Chondrocyte (in vitro differentiated cells): Measurements from ENCODE around the gene MBD1. TPM values are rescaled to one million over a fixed set of nuclear protein-coding genes. Genes with fewer than 3 reads are reported as not detected.
"Not testable (repeated sequence)": the region's sequence is repeated elsewhere in the genome, so short reads cannot be mapped to it uniquely, and the experiment has no call there.

ENCODE experiments used
- DNase-seq: peaks from one replicate; pipeline ENCODE4 v3.0.0; 2021; ENCODE audit warnings: mixed read lengths, low spot score
- H3K27ac Mint-ChIP-seq: one replicate; pipeline ENCODE4 v1.8.0; 2021; ENCODE audit warnings: mild to moderate bottlenecking, moderate library complexity, mixed read lengths; ENCODE audit not compliant: unreplicated experiment
- H3K27me3 Mint-ChIP-seq: 2 replicates; pipeline ENCODE4 v1.8.0; 2021; ENCODE audit warnings: low read depth, mixed read lengths
- H3K36me3 Mint-ChIP-seq: 2 replicates; pipeline ENCODE4 v1.8.0; 2021; ENCODE audit warnings: low read depth, mixed read lengths
- H3K4me1 Mint-ChIP-seq: 2 replicates; pipeline ENCODE4 v1.8.0; 2021; ENCODE audit warnings: low read depth, mild to moderate bottlenecking, mixed read lengths
- H3K4me3 Mint-ChIP-seq: one replicate; pipeline ENCODE4 v1.8.0; 2021; ENCODE audit warnings: mild to moderate bottlenecking, moderate library complexity, mixed read lengths; ENCODE audit not compliant: unreplicated experiment
- H3K9me3 Mint-ChIP-seq: 2 replicates; pipeline ENCODE4 v1.8.0; 2021; ENCODE audit warnings: low read depth, mixed read lengths
- total RNA-seq: library from RNA; stranded (reverse); gene quantifications from 3 replicates; pipeline ENCODE4 v1.2.1, GENCODE V29; 2021
- TF ChIP-seq, protein P1 (sequence below): fragments of 200-600 bp; sonication (generic); IDR thresholded peaks from 2 replicates; pipeline ENCODE4 v1.5.0; 2021; ENCODE audit warnings: antibody characterized with exemption, mild to moderate bottlenecking, moderate library complexity

MBD1 gene
- total RNA-seq, 1 donor from 2014 or later = 62.0 TPM

DNA sequence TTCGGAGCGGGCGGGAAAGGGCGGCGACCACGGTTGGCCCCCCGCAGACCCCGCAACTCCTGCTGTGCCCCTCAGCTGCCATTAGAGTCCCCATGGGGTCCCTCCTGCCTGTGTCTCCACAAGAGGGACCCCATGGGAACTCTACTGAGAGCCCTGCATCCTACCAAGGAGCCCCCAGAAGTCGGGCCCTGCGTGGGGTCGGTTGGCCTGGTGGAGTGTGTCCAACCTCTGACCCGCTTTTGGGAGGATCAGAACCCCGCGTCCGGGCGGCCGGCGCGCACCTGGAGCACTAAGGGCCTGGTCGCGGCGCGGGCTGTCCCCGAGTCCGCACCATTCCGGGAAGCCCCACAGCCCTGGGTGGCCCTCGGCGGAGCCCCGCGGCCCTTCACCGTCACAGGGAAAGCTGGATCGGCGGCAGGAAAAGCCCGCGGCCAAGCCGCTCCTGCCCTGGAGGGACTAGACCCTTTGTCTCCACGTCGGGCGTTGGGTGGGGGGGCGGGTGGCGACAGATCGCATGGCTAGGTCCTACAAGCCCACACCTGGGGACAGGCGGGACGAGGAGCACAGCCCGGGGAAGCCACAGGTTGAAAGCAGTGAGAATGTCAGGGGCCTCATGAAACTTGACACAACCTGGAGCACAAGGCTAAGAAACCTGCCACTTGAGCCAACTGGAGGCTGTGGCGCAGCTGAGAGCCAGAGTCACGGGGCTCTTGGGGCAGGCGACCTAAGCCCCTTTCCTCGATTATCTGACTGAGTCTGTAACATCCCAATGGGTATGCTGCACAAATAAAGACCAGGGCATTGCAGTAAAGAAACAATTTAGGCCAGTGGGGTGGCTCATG, 17.3 kb upstream of the MBD1 start:
- Mint-ChIP-seq H3K4me3 (peak overlapping the region; percentile 74), H3K27me3 (peaks cover 48% of the 10 kb centered on the region)

DNA sequence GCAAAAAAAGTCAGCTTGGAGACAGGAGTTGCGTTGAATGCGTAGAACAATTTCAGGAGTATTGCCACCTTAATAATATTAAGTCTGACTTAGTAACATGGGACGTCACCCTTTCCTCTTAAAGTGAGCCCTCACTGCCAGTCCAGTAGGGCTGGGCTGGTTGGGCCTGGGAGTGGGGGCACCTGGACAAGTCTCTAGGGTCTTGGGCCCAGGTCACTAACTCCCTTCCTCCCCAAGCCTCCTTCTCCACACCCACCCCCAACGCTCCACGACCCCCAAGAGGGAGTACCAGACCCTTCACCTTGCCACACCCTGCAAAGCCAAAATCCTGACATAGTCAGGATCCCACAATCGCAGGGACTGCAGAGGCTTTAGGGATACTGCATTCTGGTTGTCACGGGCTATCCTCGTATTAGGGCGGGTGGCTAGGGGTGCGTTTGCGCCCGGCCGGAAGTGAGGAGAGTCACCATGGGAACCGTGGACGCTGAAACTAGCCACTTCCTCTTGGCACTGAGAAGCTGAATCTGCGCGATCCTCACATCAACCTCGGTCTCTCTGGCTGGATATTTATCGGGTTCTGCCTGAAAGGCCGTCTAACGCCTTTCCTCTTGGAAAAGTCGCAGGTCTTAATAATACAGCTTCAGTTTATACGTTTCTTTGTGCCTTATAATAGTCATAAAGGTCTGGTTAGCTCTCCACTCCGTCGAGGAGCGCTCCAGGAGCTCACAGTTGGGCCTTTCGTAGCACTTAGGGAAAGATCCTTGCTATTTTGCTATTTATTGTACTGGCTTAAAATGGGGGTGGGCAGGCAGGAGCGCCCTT, 16.5 kb upstream of the MBD1 start:
- Mint-ChIP-seq H3K4me1 (peaks cover 5% of the 10 kb centered on the region), H3K27ac (no peak overlapping the region), H3K9me3 (no peaks in the 10 kb centered on the region), H3K27me3 (peaks cover 41% of the 10 kb centered on the region), H3K4me3 (peak overlapping the region; percentile 74), H3K36me3 (no peaks in the 10 kb centered on the region)
- TF ChIP-seq, protein P1, sequence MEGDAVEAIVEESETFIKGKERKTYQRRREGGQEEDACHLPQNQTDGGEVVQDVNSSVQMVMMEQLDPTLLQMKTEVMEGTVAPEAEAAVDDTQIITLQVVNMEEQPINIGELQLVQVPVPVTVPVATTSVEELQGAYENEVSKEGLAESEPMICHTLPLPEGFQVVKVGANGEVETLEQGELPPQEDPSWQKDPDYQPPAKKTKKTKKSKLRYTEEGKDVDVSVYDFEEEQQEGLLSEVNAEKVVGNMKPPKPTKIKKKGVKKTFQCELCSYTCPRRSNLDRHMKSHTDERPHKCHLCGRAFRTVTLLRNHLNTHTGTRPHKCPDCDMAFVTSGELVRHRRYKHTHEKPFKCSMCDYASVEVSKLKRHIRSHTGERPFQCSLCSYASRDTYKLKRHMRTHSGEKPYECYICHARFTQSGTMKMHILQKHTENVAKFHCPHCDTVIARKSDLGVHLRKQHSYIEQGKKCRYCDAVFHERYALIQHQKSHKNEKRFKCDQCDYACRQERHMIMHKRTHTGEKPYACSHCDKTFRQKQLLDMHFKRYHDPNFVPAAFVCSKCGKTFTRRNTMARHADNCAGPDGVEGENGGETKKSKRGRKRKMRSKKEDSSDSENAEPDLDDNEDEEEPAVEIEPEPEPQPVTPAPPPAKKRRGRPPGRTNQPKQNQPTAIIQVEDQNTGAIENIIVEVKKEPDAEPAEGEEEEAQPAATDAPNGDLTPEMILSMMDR = no peak
- no peak for DNase-seq

More for the DNA sequence above, 17.3 kb upstream of the MBD1 start:
- Mint-ChIP-seq H3K9me3 (no peaks in the 10 kb centered on the region), H3K27ac (no peak overlapping the region), H3K36me3 (no peaks in the 10 kb centered on the region), H3K4me1 (peaks cover 5% of the 10 kb centered on the region)
- peak; percentile 81 for DNase-seq
- TF ChIP-seq, protein P1 = no peak

DNA sequence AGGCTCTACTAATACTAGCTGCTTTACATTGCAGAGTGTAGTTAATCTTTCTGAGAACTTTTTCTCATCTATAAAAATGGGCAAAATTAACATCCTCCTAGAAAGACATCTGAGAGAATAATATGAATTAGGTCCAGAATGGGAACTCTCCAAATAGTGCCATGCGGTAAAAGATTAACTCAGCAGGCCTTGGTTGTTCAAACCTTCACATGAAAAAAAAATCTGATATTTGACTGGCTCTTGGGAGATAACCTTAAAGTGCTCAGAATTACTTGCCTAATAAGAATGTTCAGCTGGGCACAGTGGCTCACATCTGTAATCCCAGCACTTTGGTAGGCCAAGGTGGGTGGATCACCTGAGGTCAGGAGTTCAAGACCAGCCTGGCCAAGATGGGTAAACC, 11.7 kb upstream of the MBD1 start:
- peaks cover 3% of the 10 kb centered on the region for H3K4me1 Mint-ChIP-seq
- H3K36me3 Mint-ChIP-seq = no peaks in the 10 kb centered on the region
- TF ChIP-seq, protein P1 = no peak
- no peak overlapping the region for H3K27ac Mint-ChIP-seq
- DNase-seq = no peak
- H3K9me3 Mint-ChIP-seq = no peaks in the 10 kb centered on the region
- peaks cover 31% of the 10 kb centered on the region for H3K27me3 Mint-ChIP-seq
- no peak overlapping the region for H3K4me3 Mint-ChIP-seq

DNA sequence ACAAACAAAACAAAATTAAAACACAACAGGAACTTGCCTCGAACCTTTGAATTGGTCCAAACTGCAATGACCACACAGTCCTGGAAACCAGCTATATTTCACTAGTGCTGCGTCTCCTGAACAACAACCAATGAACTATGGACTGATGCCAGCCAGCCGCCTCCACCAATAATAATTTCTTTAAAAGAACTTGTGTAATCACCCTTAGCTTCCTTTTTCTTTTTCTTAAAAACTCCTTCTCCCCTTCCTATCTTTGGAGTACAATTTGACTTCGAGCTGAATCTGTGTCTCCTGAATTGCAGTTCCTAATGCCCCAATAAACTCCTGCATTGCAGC, 7.8 kb upstream of the MBD1 start:
- Mint-ChIP-seq H3K9me3 (no peaks in the 10 kb centered on the region), H3K4me3 (peak overlapping the region; percentile 48), H3K36me3 (peaks cover 3% of the 10 kb centered on the region), H3K27ac (no peak overlapping the region), H3K4me1 (peaks cover 13% of the 10 kb centered on the region), H3K27me3 (peaks cover 14% of the 10 kb centered on the region)
- TF ChIP-seq, protein P1 = no peak
- DNase-seq = no peak

DNA sequence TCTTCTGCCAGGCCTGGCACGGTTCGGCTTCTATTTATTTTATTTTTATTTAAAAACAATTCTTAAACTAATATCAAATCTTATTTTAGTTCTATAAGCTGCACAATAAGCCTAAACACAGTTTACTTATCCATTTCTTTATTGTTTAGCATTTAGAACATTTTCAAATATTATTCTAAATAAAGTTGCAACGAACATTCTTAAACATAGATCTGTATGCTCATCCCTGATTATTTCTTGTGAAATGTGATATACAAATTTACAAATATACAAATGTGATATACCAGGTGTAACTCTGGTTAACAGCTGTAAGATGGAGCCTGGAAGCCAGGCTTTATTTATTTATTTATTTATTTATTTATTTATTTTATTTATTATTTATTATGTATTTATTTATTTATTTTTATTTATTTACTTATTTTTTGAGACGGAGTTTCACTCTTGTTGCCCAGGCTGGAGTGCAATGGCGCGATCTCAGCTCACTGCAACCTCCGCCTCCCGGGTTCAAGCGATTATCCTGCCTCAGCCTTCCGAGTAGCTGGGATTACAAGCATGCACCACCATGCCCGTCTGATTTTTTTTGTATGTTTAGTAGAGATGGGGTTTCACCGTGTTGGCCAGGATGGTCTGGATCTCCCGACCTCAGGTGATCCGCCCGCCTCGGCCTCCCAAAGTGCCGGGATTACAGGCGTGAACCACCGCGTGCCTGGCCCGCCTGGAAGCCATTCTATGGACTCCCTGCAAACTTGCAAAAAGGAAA, 7.2 kb upstream of the MBD1 start:
- peak overlapping the region; percentile 94 for H3K4me3 Mint-ChIP-seq
- H3K27ac Mint-ChIP-seq = peak overlapping the region; percentile 91
- peaks cover 14% of the 10 kb centered on the region for H3K27me3 Mint-ChIP-seq
- peaks cover 16% of the 10 kb centered on the region for H3K4me1 Mint-ChIP-seq
- H3K36me3 Mint-ChIP-seq, H3K9me3 Mint-ChIP-seq, DNase-seq: not testable (repeated sequence)
